WTC11 (cell line): ENCODE results near the gene CLEC4C.
"Not testable (repeated sequence)": the region's sequence is repeated elsewhere in the genome, so short reads cannot be mapped to it uniquely, and the experiment has no call there.

Source experiments
- ELF4 ChIP-seq: sonication (generic); formaldehyde crosslinking; IDR thresholded peaks from 2 replicates; pipeline ENCODE4 v1.8.1; 2022; ENCODE audit warnings: low read depth, mild to moderate bottlenecking, moderate library complexity, missing genetic modification reagents
- IRF2 ChIP-seq: sonication (generic); formaldehyde crosslinking; IDR thresholded peaks from 2 replicates; pipeline ENCODE4 v1.8.0; 2022; ENCODE audit warnings: low read depth, missing genetic modification reagents, borderline replicate concordance
- MYBL2 ChIP-seq: sonication (generic); formaldehyde crosslinking; IDR thresholded peaks from 2 replicates; pipeline ENCODE4 v1.8.1; 2023; ENCODE audit warnings: mild to moderate bottlenecking, moderate library complexity, missing genetic modification reagents
- ZNF416 ChIP-seq: fragments of 250-450 bp; sonication (Bioruptor Pico); IDR thresholded peaks from 2 replicates; pipeline ENCODE4 v1.9.0; 2021; ENCODE audit warnings: mild to moderate bottlenecking, inconsistent platforms
- TF ChIP-seq, protein P1 (sequence below): fragments of 200-600 bp; IDR thresholded peaks from 2 replicates; pipeline ENCODE4 v1.8.0; 2022; ENCODE audit warnings: antibody characterized with exemption
- TF ChIP-seq, protein P2 (sequence below): sonication (generic); formaldehyde crosslinking; IDR thresholded peaks from 2 replicates; pipeline ENCODE4 v1.8.0; 2023; ENCODE audit warnings: missing genetic modification reagents
- TF ChIP-seq, protein P3 (sequence below): sonication (generic); formaldehyde crosslinking; IDR thresholded peaks from 2 replicates; pipeline ENCODE4 v1.8.1; 2022; ENCODE audit warnings: low read depth, mild to moderate bottlenecking, moderate library complexity, missing genetic modification reagents, borderline replicate concordance
- TF ChIP-seq, protein P4 (sequence below): sonication (generic); formaldehyde crosslinking; IDR thresholded peaks from 2 replicates; pipeline ENCODE4 v1.8.0; 2022; ENCODE audit warnings: mild to moderate bottlenecking, missing genetic modification reagents
- TF ChIP-seq, protein P5 (sequence below): sonication (generic); formaldehyde crosslinking; IDR thresholded peaks from 2 replicates; pipeline ENCODE4 v1.8.0; 2022; ENCODE audit warnings: mild to moderate bottlenecking, missing genetic modification reagents
- TF ChIP-seq, protein P6 (sequence below): sonication (generic); formaldehyde crosslinking; IDR thresholded peaks from 2 replicates; pipeline ENCODE4 v1.8.1; 2022; ENCODE audit warnings: missing genetic modification reagents, borderline replicate concordance

DNA sequence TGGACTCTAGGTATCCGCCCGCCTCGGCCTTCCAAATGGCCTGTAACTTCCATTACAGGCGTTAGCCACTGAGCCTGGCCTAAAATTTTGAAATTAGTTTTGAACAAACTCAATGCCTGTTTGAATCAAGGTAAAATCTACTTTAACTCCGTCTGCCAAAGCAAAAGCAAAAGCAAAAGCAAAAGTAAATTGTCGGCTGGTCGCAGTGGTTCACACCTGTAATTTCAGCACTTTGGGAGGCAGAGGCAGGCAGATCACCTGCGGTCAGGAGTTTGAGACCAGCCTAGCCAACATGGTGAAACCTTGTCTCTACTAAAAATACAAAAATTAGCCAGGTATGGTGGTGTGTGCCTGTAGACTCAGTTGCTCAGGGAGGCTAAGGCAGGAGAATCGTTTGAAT, 8.5 kb upstream of the CLEC4C start:
- TF ChIP-seq, protein P1, sequence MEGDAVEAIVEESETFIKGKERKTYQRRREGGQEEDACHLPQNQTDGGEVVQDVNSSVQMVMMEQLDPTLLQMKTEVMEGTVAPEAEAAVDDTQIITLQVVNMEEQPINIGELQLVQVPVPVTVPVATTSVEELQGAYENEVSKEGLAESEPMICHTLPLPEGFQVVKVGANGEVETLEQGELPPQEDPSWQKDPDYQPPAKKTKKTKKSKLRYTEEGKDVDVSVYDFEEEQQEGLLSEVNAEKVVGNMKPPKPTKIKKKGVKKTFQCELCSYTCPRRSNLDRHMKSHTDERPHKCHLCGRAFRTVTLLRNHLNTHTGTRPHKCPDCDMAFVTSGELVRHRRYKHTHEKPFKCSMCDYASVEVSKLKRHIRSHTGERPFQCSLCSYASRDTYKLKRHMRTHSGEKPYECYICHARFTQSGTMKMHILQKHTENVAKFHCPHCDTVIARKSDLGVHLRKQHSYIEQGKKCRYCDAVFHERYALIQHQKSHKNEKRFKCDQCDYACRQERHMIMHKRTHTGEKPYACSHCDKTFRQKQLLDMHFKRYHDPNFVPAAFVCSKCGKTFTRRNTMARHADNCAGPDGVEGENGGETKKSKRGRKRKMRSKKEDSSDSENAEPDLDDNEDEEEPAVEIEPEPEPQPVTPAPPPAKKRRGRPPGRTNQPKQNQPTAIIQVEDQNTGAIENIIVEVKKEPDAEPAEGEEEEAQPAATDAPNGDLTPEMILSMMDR, result not testable (repeated sequence)
- TF ChIP-seq, protein P2, sequence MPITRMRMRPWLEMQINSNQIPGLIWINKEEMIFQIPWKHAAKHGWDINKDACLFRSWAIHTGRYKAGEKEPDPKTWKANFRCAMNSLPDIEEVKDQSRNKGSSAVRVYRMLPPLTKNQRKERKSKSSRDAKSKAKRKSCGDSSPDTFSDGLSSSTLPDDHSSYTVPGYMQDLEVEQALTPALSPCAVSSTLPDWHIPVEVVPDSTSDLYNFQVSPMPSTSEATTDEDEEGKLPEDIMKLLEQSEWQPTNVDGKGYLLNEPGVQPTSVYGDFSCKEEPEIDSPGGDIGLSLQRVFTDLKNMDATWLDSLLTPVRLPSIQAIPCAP (CRISPR knock-in tag), result not testable (repeated sequence)
- TF ChIP-seq, protein P3, sequence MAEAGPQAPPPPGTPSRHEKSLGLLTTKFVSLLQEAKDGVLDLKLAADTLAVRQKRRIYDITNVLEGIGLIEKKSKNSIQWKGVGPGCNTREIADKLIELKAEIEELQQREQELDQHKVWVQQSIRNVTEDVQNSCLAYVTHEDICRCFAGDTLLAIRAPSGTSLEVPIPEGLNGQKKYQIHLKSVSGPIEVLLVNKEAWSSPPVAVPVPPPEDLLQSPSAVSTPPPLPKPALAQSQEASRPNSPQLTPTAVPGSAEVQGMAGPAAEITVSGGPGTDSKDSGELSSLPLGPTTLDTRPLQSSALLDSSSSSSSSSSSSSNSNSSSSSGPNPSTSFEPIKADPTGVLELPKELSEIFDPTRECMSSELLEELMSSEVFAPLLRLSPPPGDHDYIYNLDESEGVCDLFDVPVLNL (CRISPR knock-in tag), result not testable (repeated sequence)
- TF ChIP-seq, protein P4, sequence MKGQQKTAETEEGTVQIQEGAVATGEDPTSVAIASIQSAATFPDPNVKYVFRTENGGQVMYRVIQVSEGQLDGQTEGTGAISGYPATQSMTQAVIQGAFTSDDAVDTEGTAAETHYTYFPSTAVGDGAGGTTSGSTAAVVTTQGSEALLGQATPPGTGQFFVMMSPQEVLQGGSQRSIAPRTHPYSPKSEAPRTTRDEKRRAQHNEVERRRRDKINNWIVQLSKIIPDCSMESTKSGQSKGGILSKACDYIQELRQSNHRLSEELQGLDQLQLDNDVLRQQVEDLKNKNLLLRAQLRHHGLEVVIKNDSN, result not testable (repeated sequence)
- TF ChIP-seq ELF4 (CRISPR knock-in tag); ZNF416 (CRISPR knock-in tag); IRF2; MYBL2: not testable (repeated sequence)
- TF ChIP-seq, protein P5, sequence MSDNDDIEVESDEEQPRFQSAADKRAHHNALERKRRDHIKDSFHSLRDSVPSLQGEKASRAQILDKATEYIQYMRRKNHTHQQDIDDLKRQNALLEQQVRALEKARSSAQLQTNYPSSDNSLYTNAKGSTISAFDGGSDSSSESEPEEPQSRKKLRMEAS (CRISPR knock-in tag), result not testable (repeated sequence)
- TF ChIP-seq, protein P6, sequence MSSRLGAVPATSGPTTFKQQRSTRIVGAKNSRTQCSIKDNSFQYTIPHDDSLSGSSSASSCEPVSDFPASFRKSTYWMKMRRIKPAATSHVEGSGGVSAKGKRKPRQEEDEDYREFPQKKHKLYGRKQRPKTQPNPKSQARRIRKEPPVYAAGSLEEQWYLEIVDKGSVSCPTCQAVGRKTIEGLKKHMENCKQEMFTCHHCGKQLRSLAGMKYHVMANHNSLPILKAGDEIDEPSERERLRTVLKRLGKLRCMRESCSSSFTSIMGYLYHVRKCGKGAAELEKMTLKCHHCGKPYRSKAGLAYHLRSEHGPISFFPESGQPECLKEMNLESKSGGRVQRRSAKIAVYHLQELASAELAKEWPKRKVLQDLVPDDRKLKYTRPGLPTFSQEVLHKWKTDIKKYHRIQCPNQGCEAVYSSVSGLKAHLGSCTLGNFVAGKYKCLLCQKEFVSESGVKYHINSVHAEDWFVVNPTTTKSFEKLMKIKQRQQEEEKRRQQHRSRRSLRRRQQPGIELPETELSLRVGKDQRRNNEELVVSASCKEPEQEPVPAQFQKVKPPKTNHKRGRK (CRISPR knock-in tag), result not testable (repeated sequence)
